H1 (cell line): ENCODE results near the gene GPR150.

Source experiments
- ATF3 ChIP-seq: IDR thresholded peaks from 2 replicates; pipeline ENCODE4 v1.6.1; 2011; ENCODE audit warnings: low read depth, mild to moderate bottlenecking, low read length; ENCODE audit not compliant: insufficient read depth
- CEBPB ChIP-seq: IDR thresholded peaks from 2 replicates; pipeline ENCODE4 v1.6.1; 2012; ENCODE audit warnings: low read depth, low read length
- MAFK ChIP-seq: IDR thresholded peaks from 2 replicates; pipeline ENCODE4 v1.6.1; 2012; ENCODE audit warnings: low read depth, mild to moderate bottlenecking, improper control_type of control experiment, low read length
- MAX ChIP-seq: IDR thresholded peaks from 2 replicates; pipeline ENCODE4 v1.6.1; 2012; ENCODE audit warnings: inconsistent platforms
- POLR2A ChIP-seq, 2 experiments: IDR thresholded peaks; 1 replicate in 1 of 2; 2 replicates in 1 of 2; pipeline ENCODE4 v1.6.1; 2011; ENCODE audit warnings: low read depth in 2 of 2, low read length in 2 of 2, mild to moderate bottlenecking in 2 of 2; ENCODE audit errors: control extremely low read depth in 1 of 2
- SIN3A ChIP-seq, 2 experiments: IDR thresholded peaks in 1 of 2; conservative IDR thresholded peaks in 1 of 2; 2 replicates each; pipeline ENCODE4 v1.6.1; 2011 to 2012; ENCODE audit warnings: low read length in 2 of 2, improper control_type of control experiment in 1 of 2, low read depth in 1 of 2, mild to moderate bottlenecking in 1 of 2
- SP1 ChIP-seq: IDR thresholded peaks from 2 replicates; pipeline ENCODE4 v1.6.1; 2011; ENCODE audit warnings: low read depth, low read length
- TCF12 ChIP-seq: IDR thresholded peaks from 2 replicates; pipeline ENCODE4 v1.6.1; 2011; ENCODE audit warnings: low read depth, mild to moderate bottlenecking, low read length

GRCh38 chr5:95600557-95600956 lies 19.3 kb upstream of the GPR150 start:
- TF ChIP-seq SIN3A (conservative IDR thresholded peaks at IDR 0.05 in 1 of 2, IDR thresholded peaks at IDR 0.05 in 1 of 2; ENCODE audit: low read depth in 1 of 2, low read length in 2 of 2) (no peak), MAX (no peak), ATF3 (no peak), SP1 (no peak), TCF12 (no peak), CEBPB (no peak), MAFK (no peak), POLR2A (IDR thresholded peaks at IDR 0.05; ENCODE audit: control extremely low read depth in 1 of 2, low read depth in 2 of 2, low read length in 2 of 2) (no peak)
